ENCODE results near the gene PRKCE.

Gene PRKCE

DNA sequence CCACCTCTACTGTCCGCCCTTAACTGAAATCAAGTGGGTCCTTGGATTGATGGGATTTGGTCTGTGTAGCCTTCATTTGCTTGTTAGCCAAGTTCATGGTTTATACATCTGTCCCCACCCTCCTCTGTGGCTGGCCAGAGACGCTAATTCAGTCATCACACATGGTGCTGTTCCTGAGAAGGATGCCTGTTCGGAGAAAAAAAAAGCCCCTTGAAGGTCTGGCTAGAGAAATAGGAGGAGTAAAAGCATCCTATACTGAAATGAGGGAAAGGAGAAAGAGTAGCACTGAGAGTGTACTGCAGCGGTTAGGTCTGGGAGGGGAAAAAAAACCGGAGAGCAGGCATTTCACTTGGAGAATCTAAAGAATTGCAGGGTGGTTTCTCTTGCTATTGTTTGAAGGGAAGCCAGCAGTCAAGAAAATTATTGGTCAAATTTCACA, 465.1 kb downstream of the PRKCE start:
- ATAC-seq (no peak), DNase-seq (no peak)
- no peak overlapping the region for H3K4me3 Mint-ChIP-seq
- no peaks in the 10 kb centered on the region for H3K27me3 Mint-ChIP-seq
- H3K4me1 Mint-ChIP-seq, result no peaks in the 10 kb centered on the region
- peaks cover 4% of the 10 kb centered on the region for H3K9me3 Mint-ChIP-seq
- no peak overlapping the region for H3K27ac Mint-ChIP-seq
- H3K36me3 Mint-ChIP-seq (ENCODE audit: low read depth), result no peaks in the 10 kb centered on the region

DNA sequence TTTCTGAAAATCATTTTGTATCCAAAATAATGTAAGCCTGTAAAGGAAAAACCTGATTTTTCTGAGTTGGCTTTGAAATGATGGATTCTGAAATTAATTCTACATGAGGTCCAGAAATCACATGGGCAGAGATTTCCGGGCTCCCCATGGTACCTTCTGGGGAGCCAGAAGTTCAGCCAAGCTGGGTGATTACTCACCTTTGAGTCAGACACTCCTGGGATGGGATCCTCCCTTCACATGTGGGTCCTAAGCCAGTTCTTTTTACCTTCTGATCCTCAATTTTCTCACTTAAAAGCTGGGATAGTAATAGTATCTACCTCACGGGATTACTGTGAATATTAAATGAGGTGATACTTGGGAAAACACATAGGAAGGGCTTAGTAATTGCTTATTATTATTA, 465.9 kb downstream of the PRKCE start:
- DNase-seq, result no peak
- no peak overlapping the region for H3K4me3 Mint-ChIP-seq
- H3K4me1 Mint-ChIP-seq, result no peaks in the 10 kb centered on the region

DNA sequence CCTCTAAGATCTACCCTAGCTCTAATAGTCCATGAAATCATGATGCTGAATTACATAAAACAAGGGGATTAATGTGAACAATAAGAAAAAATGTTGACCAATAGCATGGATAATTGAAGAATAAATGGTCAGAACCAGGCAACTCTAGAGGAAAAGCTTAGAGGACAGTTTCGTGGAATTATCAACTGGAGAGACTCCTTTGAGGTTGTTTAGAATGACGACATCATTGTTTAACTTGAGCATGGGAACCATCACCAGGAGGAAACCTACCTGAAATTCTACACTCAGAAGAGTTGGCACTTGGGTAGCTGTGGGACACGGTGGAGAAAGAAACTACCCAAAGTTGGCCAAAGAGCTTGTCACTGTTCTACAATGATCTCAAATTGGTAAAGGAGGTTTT, 466.5 kb downstream of the PRKCE start:
- Mint-ChIP-seq H3K9me3 (no peaks in the 10 kb centered on the region), H3K27me3 (no peaks in the 10 kb centered on the region), H3K4me1 (no peaks in the 10 kb centered on the region), H3K4me3 (no peak overlapping the region), H3K27ac (no peak overlapping the region), H3K36me3 (ENCODE audit: low read depth) (no peaks in the 10 kb centered on the region)
- no peak for DNase-seq
- ATAC-seq, result no peak

More for the DNA sequence above, 465.9 kb downstream of the PRKCE start:
- no peak for ATAC-seq
- no peaks in the 10 kb centered on the region for H3K36me3 Mint-ChIP-seq (ENCODE audit: low read depth)
- H3K9me3 Mint-ChIP-seq, result no peaks in the 10 kb centered on the region
- H3K27me3 Mint-ChIP-seq, result no peaks in the 10 kb centered on the region
- H3K27ac Mint-ChIP-seq, result no peak overlapping the region

DNA sequence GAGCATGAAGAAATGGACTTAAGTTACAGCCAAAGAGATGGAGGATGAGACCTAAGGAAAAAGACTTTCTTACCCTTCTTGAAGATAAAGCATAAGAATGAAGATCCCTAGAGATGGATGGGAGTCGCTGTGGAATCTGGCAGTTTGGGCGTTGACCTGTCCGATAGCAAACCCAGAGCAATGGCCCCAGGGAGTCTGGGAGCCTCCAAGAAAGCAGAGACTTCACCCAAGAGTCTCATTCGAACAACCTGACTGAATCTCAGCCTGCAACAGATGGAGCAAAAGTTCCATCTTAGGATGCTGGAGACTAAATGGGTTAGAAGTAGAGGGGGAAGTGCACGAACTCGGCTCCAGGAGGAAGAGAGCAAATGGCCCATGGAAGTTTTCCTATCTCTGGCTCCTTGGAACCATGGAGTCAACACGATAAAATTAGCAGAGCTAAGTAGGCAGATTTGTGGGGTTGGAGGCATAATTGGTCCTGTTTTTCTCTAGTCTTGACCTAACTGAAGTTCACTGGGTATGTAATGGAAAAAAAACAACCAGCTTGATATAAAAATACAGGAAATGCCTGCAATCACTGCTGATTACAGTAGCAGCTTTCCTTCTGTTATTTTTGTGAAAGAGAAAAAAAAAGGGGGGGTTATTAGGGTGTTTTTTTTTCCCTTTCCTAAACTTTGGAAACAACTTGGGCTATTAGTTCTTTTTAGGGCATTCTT, 467.3 kb downstream of the PRKCE start:
- ATAC-seq (no peak), DNase-seq (no peak)
- Mint-ChIP-seq H3K27me3 (no peaks in the 10 kb centered on the region), H3K9me3 (no peaks in the 10 kb centered on the region), H3K36me3 (ENCODE audit: low read depth) (no peaks in the 10 kb centered on the region), H3K4me3 (no peak overlapping the region), H3K27ac (no peak overlapping the region), H3K4me1 (no peaks in the 10 kb centered on the region)

DNA sequence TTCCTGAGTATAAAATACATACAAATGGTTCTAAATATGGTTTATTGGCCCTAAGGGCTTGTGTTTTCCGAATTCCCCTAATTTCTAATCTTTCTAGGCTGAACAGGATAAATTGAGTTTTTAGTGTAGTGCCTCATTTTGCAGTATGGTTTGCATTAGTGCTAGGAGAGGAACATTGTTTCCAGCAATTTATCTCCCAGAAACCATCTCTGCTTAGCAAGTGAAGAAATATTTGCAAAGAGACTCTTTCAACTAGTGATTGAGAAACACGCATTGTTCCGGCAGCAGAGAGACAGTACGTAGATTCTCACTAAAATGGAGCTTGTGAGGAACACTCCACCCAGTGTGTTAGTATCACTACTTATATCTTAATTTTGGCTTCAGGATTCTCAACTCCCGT, 468.0 kb downstream of the PRKCE start:
- no peaks in the 10 kb centered on the region for H3K9me3 Mint-ChIP-seq
- H3K4me3 Mint-ChIP-seq, result no peak overlapping the region
- H3K27ac Mint-ChIP-seq, result no peak overlapping the region
- H3K4me1 Mint-ChIP-seq, result no peaks in the 10 kb centered on the region
- no peak for ATAC-seq
- H3K27me3 Mint-ChIP-seq, result no peaks in the 10 kb centered on the region
- H3K36me3 Mint-ChIP-seq (ENCODE audit: low read depth), result no peaks in the 10 kb centered on the region
- DNase-seq, result no peak

DNA sequence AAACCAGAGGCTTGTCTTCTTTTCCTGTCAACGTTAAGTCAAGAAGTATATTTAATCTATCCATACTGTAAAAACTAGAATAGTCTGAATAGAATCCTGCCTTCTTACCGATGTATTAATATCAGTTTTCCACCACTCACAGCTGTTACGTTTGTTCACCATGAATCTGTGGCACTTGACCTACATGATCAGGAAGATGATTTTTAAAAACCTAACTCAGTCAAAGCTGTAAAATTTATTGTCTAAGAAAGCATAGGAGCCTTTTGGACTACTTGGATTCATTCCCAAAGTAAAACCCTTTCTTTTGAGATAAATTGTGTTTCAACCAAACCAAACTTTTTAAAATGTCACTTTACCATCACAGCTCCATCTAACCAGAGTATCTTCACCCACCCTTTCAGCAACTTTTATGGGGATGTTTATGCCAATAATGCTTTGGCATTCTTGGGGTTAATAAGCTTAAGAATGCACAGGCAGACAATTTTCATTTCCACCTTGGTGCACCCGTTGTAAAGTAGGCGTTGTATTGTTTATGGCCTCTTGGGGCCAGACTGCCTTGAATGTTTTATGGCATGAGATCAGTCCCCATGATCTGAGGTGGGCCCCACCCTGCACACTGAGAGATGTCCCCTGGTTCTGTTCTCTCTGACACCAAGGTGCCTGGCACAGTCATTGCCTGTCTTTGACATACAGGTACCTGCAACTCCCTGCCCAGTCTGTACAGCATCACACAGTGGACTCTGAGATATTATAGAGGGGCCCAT, 469.5 kb downstream of the PRKCE start:
- no peak for ATAC-seq
- Mint-ChIP-seq H3K27me3 (no peaks in the 10 kb centered on the region), H3K27ac (no peak overlapping the region), H3K9me3 (no peaks in the 10 kb centered on the region), H3K4me3 (no peak overlapping the region), H3K4me1 (no peaks in the 10 kb centered on the region), H3K36me3 (ENCODE audit: low read depth) (no peaks in the 10 kb centered on the region)
- no peak for DNase-seq

DNA sequence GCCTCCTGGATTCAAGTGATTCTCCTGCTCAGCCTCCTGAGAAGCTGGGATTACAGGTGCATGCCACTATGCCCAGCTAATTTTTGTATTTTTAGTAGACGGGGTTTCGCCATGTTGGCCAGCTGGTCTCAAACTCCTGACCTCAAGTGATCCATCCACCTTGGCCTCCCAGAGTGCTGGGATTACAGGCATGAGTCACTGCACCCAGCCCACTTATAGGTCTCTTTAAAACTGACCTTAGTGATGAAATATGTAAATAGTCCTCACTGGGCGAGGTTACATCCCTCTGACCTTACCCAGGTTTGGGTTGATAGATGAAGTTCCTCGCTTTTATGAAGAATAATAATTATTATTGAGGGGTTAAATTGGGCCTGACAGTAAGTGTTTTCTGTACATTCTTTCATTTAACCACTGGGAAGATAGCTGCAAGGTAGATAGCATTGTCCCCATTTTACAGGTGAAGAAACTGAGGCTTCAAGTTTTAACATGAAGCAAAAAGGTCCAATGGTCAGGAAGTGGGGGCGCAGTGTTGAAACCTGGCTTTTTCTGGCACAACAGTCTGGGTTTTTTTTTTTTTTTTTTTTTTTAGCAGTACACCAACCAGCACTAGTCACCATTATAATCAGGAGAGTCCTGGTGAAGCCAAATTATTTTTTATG, 471.0 kb downstream of the PRKCE start:
- no peak overlapping the region for H3K4me3 Mint-ChIP-seq
- no peak for DNase-seq
- no peak overlapping the region for H3K27ac Mint-ChIP-seq
- H3K4me1 Mint-ChIP-seq, result no peaks in the 10 kb centered on the region
- no peaks in the 10 kb centered on the region for H3K9me3 Mint-ChIP-seq
- H3K27me3 Mint-ChIP-seq, result no peaks in the 10 kb centered on the region
- no peak for ATAC-seq
- no peaks in the 10 kb centered on the region for H3K36me3 Mint-ChIP-seq (ENCODE audit: low read depth)

DNA sequence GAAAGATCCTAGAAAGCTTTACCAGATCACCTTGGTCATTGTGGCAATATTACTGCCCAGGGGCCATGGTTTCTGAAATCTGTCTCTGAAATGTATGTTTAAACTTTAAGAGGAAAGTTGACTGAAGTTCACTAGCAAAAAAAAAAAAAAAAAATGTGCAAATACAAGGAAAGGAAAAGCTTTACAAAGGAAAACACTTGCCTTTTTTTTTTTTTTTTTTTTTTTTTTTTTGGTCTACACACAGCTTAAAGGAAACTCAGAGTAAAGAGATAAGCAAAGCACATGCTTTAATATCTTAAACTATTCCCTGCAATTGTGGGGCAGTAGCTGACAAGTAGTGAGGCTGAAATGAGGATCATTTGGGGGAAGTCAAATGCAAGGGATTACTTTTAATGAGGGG, 471.5 kb downstream of the PRKCE start:
- H3K27me3 Mint-ChIP-seq, result no peaks in the 10 kb centered on the region
- DNase-seq, result no peak
- H3K9me3 Mint-ChIP-seq, result no peaks in the 10 kb centered on the region
- H3K36me3 Mint-ChIP-seq (ENCODE audit: low read depth), result no peaks in the 10 kb centered on the region
- H3K4me1 Mint-ChIP-seq, result no peaks in the 10 kb centered on the region
- ATAC-seq, result no peak
- H3K27ac Mint-ChIP-seq, result no peak overlapping the region
- H3K4me3 Mint-ChIP-seq, result no peak overlapping the region

DNA sequence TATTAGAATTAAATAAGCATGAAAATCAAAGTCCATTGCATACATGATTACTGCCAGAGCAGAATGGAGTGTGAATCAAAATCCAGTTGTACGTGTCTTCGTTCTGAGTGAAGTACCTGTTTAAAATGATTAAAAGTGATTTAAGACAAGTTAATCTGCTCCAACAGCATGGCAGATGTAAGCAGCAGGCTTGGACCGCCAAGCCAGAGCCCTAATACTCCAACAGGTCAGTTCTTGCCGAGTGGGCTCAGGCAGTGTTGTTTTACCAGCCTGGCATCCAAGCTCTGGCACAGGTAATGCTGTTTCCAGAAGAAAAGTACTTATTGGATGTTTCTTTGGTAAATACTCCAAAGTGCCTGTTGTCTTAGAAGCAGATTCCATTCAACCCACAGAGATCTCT, 474.3 kb downstream of the PRKCE start:
- Mint-ChIP-seq H3K4me3 (no peak overlapping the region), H3K36me3 (ENCODE audit: low read depth) (no peaks in the 10 kb centered on the region), H3K4me1 (no peaks in the 10 kb centered on the region), H3K27me3 (no peaks in the 10 kb centered on the region), H3K27ac (no peak overlapping the region), H3K9me3 (no peaks in the 10 kb centered on the region)
- ATAC-seq (no peak), DNase-seq (no peak)

DNA sequence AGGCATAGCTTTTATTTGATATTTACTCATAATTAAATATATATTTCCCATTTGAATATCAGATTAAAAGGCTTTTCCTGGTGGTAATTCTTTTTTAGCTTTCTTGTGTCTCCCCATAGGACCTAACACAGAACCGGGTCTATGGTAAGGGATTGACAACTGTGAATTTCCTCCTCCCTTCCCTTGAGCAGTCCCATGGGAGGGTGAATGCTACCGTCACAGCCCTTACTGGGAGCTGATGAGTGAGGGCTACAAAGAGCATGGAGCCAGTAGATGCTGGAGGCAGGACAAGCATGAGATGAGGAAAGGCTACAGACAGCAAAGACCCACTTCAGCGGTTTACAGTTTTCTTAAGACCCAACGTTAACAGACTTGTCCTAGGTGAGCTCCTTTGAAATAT, 475.1 kb downstream of the PRKCE start:
- Mint-ChIP-seq H3K4me1 (no peaks in the 10 kb centered on the region), H3K27ac (no peak overlapping the region), H3K9me3 (no peaks in the 10 kb centered on the region), H3K36me3 (ENCODE audit: low read depth) (no peaks in the 10 kb centered on the region), H3K4me3 (no peak overlapping the region), H3K27me3 (no peaks in the 10 kb centered on the region)
- DNase-seq (no peak), ATAC-seq (no peak)

DNA sequence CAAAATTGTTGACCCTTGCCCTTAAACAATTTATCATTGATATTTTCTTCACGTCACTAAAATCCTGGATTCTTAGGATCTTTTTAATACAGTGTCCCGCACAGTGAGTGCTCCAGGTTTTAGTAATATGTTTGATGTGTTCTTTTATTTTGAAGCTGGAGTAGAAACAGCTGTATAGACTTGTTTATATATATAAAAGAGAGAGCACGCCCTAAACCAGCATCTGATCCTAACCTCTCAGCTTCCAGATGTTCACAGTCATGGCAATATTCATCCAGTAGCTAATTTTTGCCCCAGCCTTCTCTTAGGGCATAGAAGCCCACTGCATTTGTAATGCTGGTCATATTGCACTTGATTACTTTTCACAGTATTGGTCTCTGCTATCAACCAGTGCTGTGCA, 475.7 kb downstream of the PRKCE start:
- H3K27me3 Mint-ChIP-seq, result no peaks in the 10 kb centered on the region
- H3K4me3 Mint-ChIP-seq, result no peak overlapping the region
- H3K27ac Mint-ChIP-seq, result no peak overlapping the region
- H3K36me3 Mint-ChIP-seq (ENCODE audit: low read depth), result no peaks in the 10 kb centered on the region
- DNase-seq (no peak), ATAC-seq (no peak)
- H3K4me1 Mint-ChIP-seq, result no peaks in the 10 kb centered on the region
- no peaks in the 10 kb centered on the region for H3K9me3 Mint-ChIP-seq

DNA sequence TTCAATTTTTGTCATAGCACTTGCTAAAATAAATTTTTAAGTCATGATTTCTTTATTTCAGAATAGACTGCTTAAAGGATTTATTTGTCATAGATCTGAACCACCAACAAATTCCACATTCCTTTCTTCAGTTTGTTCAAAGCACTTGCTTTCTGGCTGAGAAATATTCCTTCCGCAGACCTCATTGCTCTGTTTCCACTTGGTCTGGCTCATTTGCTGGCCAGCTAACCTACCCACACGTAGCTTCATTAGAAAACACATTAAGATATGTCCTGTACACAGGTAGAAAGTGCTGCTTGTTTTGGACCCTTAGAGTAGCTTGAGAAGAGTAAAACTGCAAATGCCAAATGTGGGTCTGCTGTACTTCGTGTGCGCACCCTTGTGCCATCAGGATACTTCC, 479.0 kb downstream of the PRKCE start:
- Mint-ChIP-seq H3K4me1 (no peaks in the 10 kb centered on the region), H3K27me3 (no peaks in the 10 kb centered on the region), H3K36me3 (ENCODE audit: low read depth) (no peaks in the 10 kb centered on the region), H3K4me3 (no peak overlapping the region), H3K9me3 (no peaks in the 10 kb centered on the region), H3K27ac (no peak overlapping the region)
- ATAC-seq (no peak), DNase-seq (no peak)

DNA sequence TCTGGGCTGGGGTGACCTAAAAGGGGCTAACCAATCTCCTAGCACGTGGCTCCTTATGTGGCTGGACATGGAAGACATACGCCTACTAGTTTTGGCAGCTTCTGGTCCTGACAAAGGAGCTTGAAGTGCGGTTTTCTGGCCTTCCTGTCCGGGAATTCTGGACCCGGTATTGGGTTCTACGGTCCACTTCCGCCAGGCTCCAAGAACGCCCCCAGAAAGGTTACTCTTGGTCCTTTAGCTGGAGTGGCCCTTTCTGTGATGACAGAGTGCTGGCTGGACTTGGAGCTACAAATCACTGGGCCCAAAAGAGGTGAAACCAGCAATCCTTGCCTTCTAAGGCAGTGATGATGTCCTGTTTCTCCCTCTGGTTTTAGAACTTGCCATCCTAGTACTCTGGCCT, 481.5 kb downstream of the PRKCE start:
- DNase-seq (no peak), ATAC-seq (no peak)
- no peak overlapping the region for H3K27ac Mint-ChIP-seq
- H3K36me3 Mint-ChIP-seq (ENCODE audit: low read depth), result no peaks in the 10 kb centered on the region
- H3K27me3 Mint-ChIP-seq, result no peaks in the 10 kb centered on the region
- H3K4me3 Mint-ChIP-seq, result no peak overlapping the region
- no peaks in the 10 kb centered on the region for H3K9me3 Mint-ChIP-seq
- H3K4me1 Mint-ChIP-seq, result no peaks in the 10 kb centered on the region

DNA sequence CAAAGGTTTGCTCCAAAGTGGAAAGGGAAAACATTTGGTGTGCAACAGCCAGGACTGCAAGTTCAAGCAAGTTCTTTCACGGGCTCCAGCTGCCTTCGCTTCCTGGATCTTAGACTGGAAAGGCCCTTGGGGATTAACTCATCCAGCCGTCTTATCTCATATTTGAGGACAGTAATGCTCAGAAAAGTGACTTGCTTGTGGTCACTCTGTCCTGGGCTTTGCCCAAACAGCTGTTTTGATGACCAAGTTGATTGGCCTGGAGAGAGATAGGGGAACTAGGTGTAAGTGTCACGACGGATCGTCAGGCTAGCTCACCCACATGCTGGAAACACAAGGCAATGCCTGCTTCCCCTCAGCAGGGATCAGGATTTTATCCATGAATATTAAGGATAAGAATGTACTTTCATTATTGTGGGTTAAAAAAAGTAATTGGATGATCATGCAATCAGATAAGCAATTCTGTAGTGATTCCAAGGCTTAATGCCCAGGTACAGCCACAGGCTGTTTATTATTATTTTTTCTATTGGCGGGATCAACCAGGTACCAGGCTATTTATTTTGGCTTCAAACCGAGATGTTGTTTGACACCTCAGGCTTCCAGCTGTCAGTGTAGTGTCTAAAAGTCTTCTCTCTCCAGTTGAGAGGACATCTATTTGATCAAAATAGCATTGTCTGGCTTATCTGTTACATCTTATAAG, 483.2 kb downstream of the PRKCE start:
- H3K27me3 Mint-ChIP-seq, result no peaks in the 10 kb centered on the region
- no peaks in the 10 kb centered on the region for H3K9me3 Mint-ChIP-seq
- no peak overlapping the region for H3K4me3 Mint-ChIP-seq
- DNase-seq (no peak), ATAC-seq (no peak)
- no peak overlapping the region for H3K27ac Mint-ChIP-seq
- no peaks in the 10 kb centered on the region for H3K36me3 Mint-ChIP-seq (ENCODE audit: low read depth)
- H3K4me1 Mint-ChIP-seq, result no peaks in the 10 kb centered on the region

Data from activated naive CD8-positive, alpha-beta T cell treated with anti-CD3 and anti-CD28 coated beads, Interleukin-2, amount 50 U/mL, for 24 hours (primary cell).